Tibial nerve (tissue), 3 donors: ENCODE results near the gene NEK10.

Experiments used
- POLR2A ChIP-seq, 2 donors: fragments of 450-650 bp; IDR thresholded peaks; one replicate each; pipeline ENCODE4 v1.6.1; 2017; ENCODE audit warnings: antibody characterized with exemption in 2 of 2, mild to moderate bottlenecking in 2 of 2, moderate library complexity in 2 of 2
- TF ChIP-seq, protein P1 (sequence below), 5 experiments: fragments of 200-600 bp in 3 of 5; fragments of 450-650 bp in 2 of 5; sonication (generic) in 3 of 5; IDR thresholded peaks; one replicate each; pipeline ENCODE4 v1.5.1; 2016 to 2019; ENCODE audit warnings: antibody characterized with exemption in 5 of 5, mild to moderate bottlenecking in 3 of 5, moderate library complexity in 2 of 5

- TF ChIP-seq, protein P1, sequence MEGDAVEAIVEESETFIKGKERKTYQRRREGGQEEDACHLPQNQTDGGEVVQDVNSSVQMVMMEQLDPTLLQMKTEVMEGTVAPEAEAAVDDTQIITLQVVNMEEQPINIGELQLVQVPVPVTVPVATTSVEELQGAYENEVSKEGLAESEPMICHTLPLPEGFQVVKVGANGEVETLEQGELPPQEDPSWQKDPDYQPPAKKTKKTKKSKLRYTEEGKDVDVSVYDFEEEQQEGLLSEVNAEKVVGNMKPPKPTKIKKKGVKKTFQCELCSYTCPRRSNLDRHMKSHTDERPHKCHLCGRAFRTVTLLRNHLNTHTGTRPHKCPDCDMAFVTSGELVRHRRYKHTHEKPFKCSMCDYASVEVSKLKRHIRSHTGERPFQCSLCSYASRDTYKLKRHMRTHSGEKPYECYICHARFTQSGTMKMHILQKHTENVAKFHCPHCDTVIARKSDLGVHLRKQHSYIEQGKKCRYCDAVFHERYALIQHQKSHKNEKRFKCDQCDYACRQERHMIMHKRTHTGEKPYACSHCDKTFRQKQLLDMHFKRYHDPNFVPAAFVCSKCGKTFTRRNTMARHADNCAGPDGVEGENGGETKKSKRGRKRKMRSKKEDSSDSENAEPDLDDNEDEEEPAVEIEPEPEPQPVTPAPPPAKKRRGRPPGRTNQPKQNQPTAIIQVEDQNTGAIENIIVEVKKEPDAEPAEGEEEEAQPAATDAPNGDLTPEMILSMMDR (IDR thresholded peaks at IDR 0.05): no peak
- no peak for TF ChIP-seq POLR2A (IDR thresholded peaks at IDR 0.05)
Measured at GRCh38 chr3:27323087-27323570, 46.1 kb downstream of the NEK10 start.
